Activated CD8-positive, alpha-beta memory T cell treated with anti-CD3 and anti-CD28 coated beads, Interleukin-2, amount 50 U/mL, for 4 hours (primary cell): Measurements from ENCODE around the gene ALDH1B1.

Experiments
- DNase-seq: peaks from one replicate; pipeline ENCODE4 v3.0.0-alpha.2; 2020

The ALDH1B1 gene

GRCh38 chr9:38443181-38443580 is 50.7 kb downstream of the ALDH1B1 start:
- DNase-seq = no peak

GRCh38 chr9:38443597-38443996 is 51.1 kb downstream of the ALDH1B1 start:
- DNase-seq = no peak

- DNase-seq = no peak
These were observed 52.9 kb downstream of the ALDH1B1 start for GRCh38 chr9:38445154-38446043.

- DNase-seq = no peak
These were observed 55.2 kb downstream of the ALDH1B1 start for GRCh38 chr9:38447703-38448102.
